NT2/D1 (cell line): ENCODE measurements around the gene VPS8.

Experiments
- YY1 ChIP-seq: IDR thresholded peaks from 2 replicates; pipeline ENCODE4 v1.6.1; 2011; ENCODE audit not compliant: insufficient read length, insufficient read depth
- ZNF274 ChIP-seq: IDR thresholded peaks from 2 replicates; pipeline ENCODE4 v1.6.1; 2011; ENCODE audit warnings: mild to moderate bottlenecking, low read depth, low read length

GRCh38 chr3:184811999-184812661 is at the start of gene VPS8:
- TF ChIP-seq ZNF274 (no peak), YY1 (peak; percentile 42)
